ENCODE results near the gene CEP72. TPM values are rescaled to one million over a fixed set of nuclear protein-coding genes. Genes with fewer than 3 reads are reported as not detected.

The CEP72 gene
- total RNA-seq, 1 donor from 2014 or later, result 27.2 TPM

- H3K27ac Mint-ChIP-seq (ENCODE audit: unreplicated experiment), result no peak overlapping the region
- H3K36me3 Mint-ChIP-seq (ENCODE audit: low read depth), result no peaks in the 10 kb centered on the region
- TF ChIP-seq CTCF (conservative IDR thresholded peaks at IDR 0.05), result no peak
- peaks cover 27% of the 10 kb centered on the region for H3K27me3 Mint-ChIP-seq (ENCODE audit: low read depth)
- no peak for DNase-seq (ENCODE audit: low read depth, low spot score)
- no peaks in the 10 kb centered on the region for H3K9me3 Mint-ChIP-seq
- H3K4me3 Mint-ChIP-seq, result no peak overlapping the region
- no peaks in the 10 kb centered on the region for H3K4me1 Mint-ChIP-seq
These were observed 43.9 kb upstream of the CEP72 start for GRCh38 chr5:568061-568781.

- Mint-ChIP-seq H3K27ac (ENCODE audit: unreplicated experiment) (no peak overlapping the region), H3K27me3 (ENCODE audit: low read depth) (peaks cover 27% of the 10 kb centered on the region), H3K4me1 (no peaks in the 10 kb centered on the region), H3K9me3 (no peaks in the 10 kb centered on the region), H3K4me3 (no peak overlapping the region), H3K36me3 (ENCODE audit: low read depth) (no peaks in the 10 kb centered on the region)
- TF ChIP-seq CTCF (conservative IDR thresholded peaks at IDR 0.05), result no peak
- DNase-seq (ENCODE audit: low read depth, low spot score), result no peak
These were observed 43.3 kb upstream of the CEP72 start for GRCh38 chr5:568809-569208.

GRCh38 chr5:569358-569867 is 42.7 kb upstream of the CEP72 start:
- no peak for TF ChIP-seq CTCF (conservative IDR thresholded peaks at IDR 0.05)
- Mint-ChIP-seq H3K27me3 (ENCODE audit: low read depth) (peaks cover 29% of the 10 kb centered on the region), H3K4me3 (no peak overlapping the region), H3K36me3 (ENCODE audit: low read depth) (no peaks in the 10 kb centered on the region), H3K4me1 (no peaks in the 10 kb centered on the region), H3K9me3 (no peaks in the 10 kb centered on the region), H3K27ac (ENCODE audit: unreplicated experiment) (no peak overlapping the region)
- DNase-seq (ENCODE audit: low read depth, low spot score), result no peak

- H3K27me3 Mint-ChIP-seq (ENCODE audit: low read depth), result peaks cover 32% of the 10 kb centered on the region
These were observed 42.2 kb upstream of the CEP72 start for GRCh38 chr5:569868-570361.

GRCh38 chr5:570446-570845 is 41.7 kb upstream of the CEP72 start:
- Mint-ChIP-seq H3K4me3 (no peak overlapping the region), H3K27me3 (ENCODE audit: low read depth) (peaks cover 36% of the 10 kb centered on the region), H3K27ac (ENCODE audit: unreplicated experiment) (no peak overlapping the region), H3K9me3 (no peaks in the 10 kb centered on the region), H3K4me1 (no peaks in the 10 kb centered on the region), H3K36me3 (ENCODE audit: low read depth) (no peaks in the 10 kb centered on the region)
- TF ChIP-seq CTCF (conservative IDR thresholded peaks at IDR 0.05), result no peak
- DNase-seq (ENCODE audit: low read depth, low spot score), result no peak

More at GRCh38 chr5:569868-570361, 42.2 kb upstream of the CEP72 start:
- no peaks in the 10 kb centered on the region for H3K9me3 Mint-ChIP-seq
- no peak overlapping the region for H3K27ac Mint-ChIP-seq (ENCODE audit: unreplicated experiment)
- H3K36me3 Mint-ChIP-seq (ENCODE audit: low read depth), result no peaks in the 10 kb centered on the region
- no peaks in the 10 kb centered on the region for H3K4me1 Mint-ChIP-seq
- no peak overlapping the region for H3K4me3 Mint-ChIP-seq
- no peak for TF ChIP-seq CTCF (conservative IDR thresholded peaks at IDR 0.05)
- DNase-seq (ENCODE audit: low read depth, low spot score), result no peak
